OCI-LY1 (cell line): ENCODE results near the gene GPI.

Source experiments
- CTCF ChIP-seq: fragments of 200-600 bp; sonication (generic), shearing (Covaris generic); IDR thresholded peaks from 2 replicates; pipeline ENCODE4 v1.5.1; 2017; ENCODE audit warnings: mild to moderate bottlenecking, antibody characterized with exemption, low read length, moderate library complexity, mixed read lengths
- EZH2 ChIP-seq: fragments of 200-600 bp; sonication (generic), shearing (Covaris generic); IDR thresholded peaks from 2 replicates; pipeline ENCODE4 v1.8.0; 2017; ENCODE audit warnings: borderline replicate concordance, mixed run types, mild to moderate bottlenecking, antibody characterized with exemption, low read length, moderate library complexity, mixed read lengths

GRCh38 chr19:34363930-34364329, 1.1 kb upstream of the GPI start:
- TF ChIP-seq CTCF (no peak), EZH2 (no peak)
